Epithelial cell of prostate (primary cell): Measurements from ENCODE around the gene COBLL1.
"Not testable (repeated sequence)": the region's sequence is repeated elsewhere in the genome, so short reads cannot be mapped to it uniquely, and the experiment has no call there.

Experiments used
- DNase-seq: peaks from one replicate; pipeline ENCODE4 v3.0.0-alpha.2; 2011; ENCODE audit warnings: low read depth, low spot score
- H3K27ac ChIP-seq: fragments of 450-650 bp; 2 replicates; pipeline ENCODE4 v1.5.1; 2017; ENCODE audit warnings: mild to moderate bottlenecking

The COBLL1 gene

GRCh38 chr2:164725542-164725941 lies 116.1 kb downstream of the COBLL1 start:
- no peak for DNase-seq
- no peak overlapping the region for H3K27ac ChIP-seq

GRCh38 chr2:164722616-164723338 lies 118.8 kb downstream of the COBLL1 start:
- peak overlapping the region; percentile 32 for H3K27ac ChIP-seq
- no peak for DNase-seq

- peak overlapping the region; percentile 70 for H3K27ac ChIP-seq
- DNase-seq = no peak
Measured at GRCh38 chr2:164721430-164721829, 120.2 kb downstream of the COBLL1 start.

GRCh38 chr2:164719996-164720941 lies 121.4 kb downstream of the COBLL1 start:
- peak overlapping the region; percentile 70 for H3K27ac ChIP-seq
- DNase-seq = no peak

GRCh38 chr2:164717000-164717803 lies 124.4 kb downstream of the COBLL1 start:
- no peak for DNase-seq
- H3K27ac ChIP-seq = no peak overlapping the region

- DNase-seq = no peak
- H3K27ac ChIP-seq = no peak overlapping the region
Measured at GRCh38 chr2:164714471-164714870, 127.2 kb downstream of the COBLL1 start.

- DNase-seq = no peak
Measured at GRCh38 chr2:164711766-164712138, 129.9 kb downstream of the COBLL1 start.

GRCh38 chr2:164710837-164711765 lies 130.5 kb downstream of the COBLL1 start:
- no peak for DNase-seq
- no peak overlapping the region for H3K27ac ChIP-seq

More at GRCh38 chr2:164711766-164712138, 129.9 kb downstream of the COBLL1 start:
- no peak overlapping the region for H3K27ac ChIP-seq

GRCh38 chr2:164710252-164710836 lies 131.3 kb downstream of the COBLL1 start:
- not testable (repeated sequence) for H3K27ac ChIP-seq, DNase-seq

- peak overlapping the region; percentile 4 for H3K27ac ChIP-seq
- DNase-seq = peak; percentile 63
Measured at GRCh38 chr2:164706522-164706921, 135.1 kb downstream of the COBLL1 start.

GRCh38 chr2:164705412-164706167 lies 136.0 kb downstream of the COBLL1 start:
- H3K27ac ChIP-seq = no peak overlapping the region

GRCh38 chr2:164703915-164704706 lies 137.5 kb downstream of the COBLL1 start:
- no peak for DNase-seq
- no peak overlapping the region for H3K27ac ChIP-seq

More at GRCh38 chr2:164705412-164706167, 136.0 kb downstream of the COBLL1 start:
- DNase-seq = no peak

GRCh38 chr2:164701565-164701964 lies 140.1 kb downstream of the COBLL1 start:
- no peak overlapping the region for H3K27ac ChIP-seq
- no peak for DNase-seq

- no peak for DNase-seq
- H3K27ac ChIP-seq = no peak overlapping the region
Measured at GRCh38 chr2:164700390-164700789, 141.2 kb downstream of the COBLL1 start.

- DNase-seq = no peak
- no peak overlapping the region for H3K27ac ChIP-seq
Measured at GRCh38 chr2:164697688-164698461, 143.7 kb downstream of the COBLL1 start.

- H3K27ac ChIP-seq = no peak overlapping the region
- no peak for DNase-seq
Measured at GRCh38 chr2:164696634-164697033, 145.0 kb downstream of the COBLL1 start.

- no peak overlapping the region for H3K27ac ChIP-seq
- DNase-seq = no peak
Measured at GRCh38 chr2:164694275-164694695, 147.3 kb downstream of the COBLL1 start.
